Testis (tissue), 3 donors: Measurements from ENCODE around the gene DUSP28. TPM values are rescaled to one million over a fixed set of nuclear protein-coding genes. Genes with fewer than 3 reads are reported as not detected.
"Not testable (repeated sequence)": the region's sequence is repeated elsewhere in the genome, so short reads cannot be mapped to it uniquely, and the experiment has no call there.

Experiments
- DNase-seq: peaks from one replicate; pipeline ENCODE4 v3.0.0-alpha.2; 2019
- H3K27ac ChIP-seq, 2 donors: fragments of 200-600 bp; sonication (generic); one replicate each; pipeline ENCODE4 v1.5.1; 2019
- H3K27me3 ChIP-seq: fragments of 200-600 bp; sonication (generic); one replicate; pipeline ENCODE4 v1.5.1; 2019
- H3K36me3 ChIP-seq: fragments of 200-600 bp; sonication (generic); one replicate; pipeline ENCODE4 v1.5.1; 2017; ENCODE audit warnings: low read depth; ENCODE audit errors: missing control alignments
- H3K4me1 ChIP-seq: fragments of 200-600 bp; sonication (generic); one replicate; pipeline ENCODE4 v1.5.1; 2019
- H3K4me3 ChIP-seq, 2 donors: fragments of 200-600 bp; sonication (generic); one replicate each; pipeline ENCODE4 v1.5.1; 2017 to 2019
- H3K9me3 ChIP-seq: fragments of 200-600 bp; sonication (generic); one replicate; pipeline ENCODE4 v1.5.1; 2017
- POLR2A ChIP-seq: fragments of 450-650 bp; IDR thresholded peaks from one replicate; pipeline ENCODE4 v1.6.1; 2017; ENCODE audit warnings: antibody characterized with exemption, mild to moderate bottlenecking, moderate library complexity
- WGBS, 2 donors: methylation state at CpG; one replicate each; pipeline ENCODE4 v1.1.5; 2018; 5-methylcytosine and 5-hydroxymethylcytosine counted together
- intact Hi-C: fragments of 100-400 bp; cut with DNase I; formaldehyde crosslinking; loops from one replicate; pipeline ENCODE4 v1.15.1; 2023; ENCODE audit warnings: low total_unique reads
- polyA plus RNA-seq: library from polyadenylated mRNA; stranded (reverse); fragments of 350-450 nt; fragmentation: Illumina TruSeq; extraction: RNeasy Lipid Tissue Mini Kit (QIAGEN cat#74804); gene quantifications from one replicate; pipeline ENCODE4 v1.2.3, GENCODE V29; 2014; ENCODE audit warnings: low read depth, low replicate concordance; ENCODE audit not compliant: insufficient read depth
- total RNA-seq, 2 donors: library from RNA; depleted of rRNA; stranded (reverse); fragments of >200 nt; gene quantifications; one replicate each; pipeline ENCODE4 v1.2.3, GENCODE V29; 2016
- TF ChIP-seq, protein P1 (sequence below), 3 experiments: fragments of 450-650 bp in 2 of 3; fragments of 200-600 bp in 1 of 3; sonication (generic) in 1 of 3; IDR thresholded peaks; one replicate each; pipeline ENCODE4 v1.5.1; 2016 to 2019; ENCODE audit warnings: antibody characterized with exemption in 3 of 3, mild to moderate bottlenecking in 2 of 3, moderate library complexity in 1 of 3

Gene DUSP28
- total and polyA plus RNA-seq, 3 donors from 2014 or later: 19.3 to 37.6 (median 24.7) TPM

DNA sequence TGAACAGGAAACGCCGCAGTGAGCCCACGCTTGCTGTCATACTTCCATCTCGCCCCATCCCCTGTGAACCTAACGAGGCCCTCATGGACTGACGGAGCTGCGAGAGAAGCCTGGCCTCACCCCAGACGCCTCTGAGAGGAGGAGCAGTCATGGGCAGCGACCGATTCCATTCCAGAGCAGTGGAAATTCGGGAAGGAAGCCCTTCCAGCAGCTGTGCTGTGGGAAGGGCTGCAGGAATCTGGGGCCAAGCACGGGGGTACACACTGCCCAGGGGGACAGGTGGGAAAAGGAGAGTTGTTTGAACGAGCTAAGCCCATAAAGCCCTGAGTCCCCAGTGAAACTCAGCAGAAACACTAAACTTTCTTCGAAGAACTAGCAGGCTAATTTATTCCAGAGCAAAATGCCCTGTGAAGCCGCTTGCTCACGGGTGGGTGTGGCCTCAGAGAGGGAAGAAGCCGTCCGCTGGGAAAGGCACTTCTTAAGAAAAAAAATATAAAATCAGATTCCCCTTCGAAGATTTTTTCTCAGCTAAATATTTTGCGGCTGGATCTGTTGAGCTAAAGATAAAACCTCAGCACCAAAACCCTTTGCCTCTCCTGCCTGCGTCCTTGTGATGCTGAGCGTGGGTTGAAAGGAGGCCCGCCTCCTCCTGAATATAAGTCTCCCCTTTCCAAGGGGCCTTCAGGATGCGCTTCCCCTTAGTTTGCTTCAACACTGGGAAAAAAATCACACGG lies 40.6 kb upstream of the DUSP28 start:
- TF ChIP-seq, protein P1, sequence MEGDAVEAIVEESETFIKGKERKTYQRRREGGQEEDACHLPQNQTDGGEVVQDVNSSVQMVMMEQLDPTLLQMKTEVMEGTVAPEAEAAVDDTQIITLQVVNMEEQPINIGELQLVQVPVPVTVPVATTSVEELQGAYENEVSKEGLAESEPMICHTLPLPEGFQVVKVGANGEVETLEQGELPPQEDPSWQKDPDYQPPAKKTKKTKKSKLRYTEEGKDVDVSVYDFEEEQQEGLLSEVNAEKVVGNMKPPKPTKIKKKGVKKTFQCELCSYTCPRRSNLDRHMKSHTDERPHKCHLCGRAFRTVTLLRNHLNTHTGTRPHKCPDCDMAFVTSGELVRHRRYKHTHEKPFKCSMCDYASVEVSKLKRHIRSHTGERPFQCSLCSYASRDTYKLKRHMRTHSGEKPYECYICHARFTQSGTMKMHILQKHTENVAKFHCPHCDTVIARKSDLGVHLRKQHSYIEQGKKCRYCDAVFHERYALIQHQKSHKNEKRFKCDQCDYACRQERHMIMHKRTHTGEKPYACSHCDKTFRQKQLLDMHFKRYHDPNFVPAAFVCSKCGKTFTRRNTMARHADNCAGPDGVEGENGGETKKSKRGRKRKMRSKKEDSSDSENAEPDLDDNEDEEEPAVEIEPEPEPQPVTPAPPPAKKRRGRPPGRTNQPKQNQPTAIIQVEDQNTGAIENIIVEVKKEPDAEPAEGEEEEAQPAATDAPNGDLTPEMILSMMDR (IDR thresholded peaks at IDR 0.05): no peak
- no peak for TF ChIP-seq POLR2A
- Histone ChIP-seq H3K4me1 (peaks cover 4% of the 10 kb centered on the region), H3K4me3 (peak overlapping the region in 1 of 2 donors; percentile 34), H3K36me3 (no peaks in the 10 kb centered on the region), H3K27ac (no peak overlapping the region), H3K27me3 (no peaks in the 10 kb centered on the region), H3K9me3 (no peaks in the 10 kb centered on the region)
- WGBS, 2 donors: 29 to 37% methylated on average over 25 of the region's 25 CpGs
- DNase-seq: no peak
- intact Hi-C loops: no loop called here

DNA sequence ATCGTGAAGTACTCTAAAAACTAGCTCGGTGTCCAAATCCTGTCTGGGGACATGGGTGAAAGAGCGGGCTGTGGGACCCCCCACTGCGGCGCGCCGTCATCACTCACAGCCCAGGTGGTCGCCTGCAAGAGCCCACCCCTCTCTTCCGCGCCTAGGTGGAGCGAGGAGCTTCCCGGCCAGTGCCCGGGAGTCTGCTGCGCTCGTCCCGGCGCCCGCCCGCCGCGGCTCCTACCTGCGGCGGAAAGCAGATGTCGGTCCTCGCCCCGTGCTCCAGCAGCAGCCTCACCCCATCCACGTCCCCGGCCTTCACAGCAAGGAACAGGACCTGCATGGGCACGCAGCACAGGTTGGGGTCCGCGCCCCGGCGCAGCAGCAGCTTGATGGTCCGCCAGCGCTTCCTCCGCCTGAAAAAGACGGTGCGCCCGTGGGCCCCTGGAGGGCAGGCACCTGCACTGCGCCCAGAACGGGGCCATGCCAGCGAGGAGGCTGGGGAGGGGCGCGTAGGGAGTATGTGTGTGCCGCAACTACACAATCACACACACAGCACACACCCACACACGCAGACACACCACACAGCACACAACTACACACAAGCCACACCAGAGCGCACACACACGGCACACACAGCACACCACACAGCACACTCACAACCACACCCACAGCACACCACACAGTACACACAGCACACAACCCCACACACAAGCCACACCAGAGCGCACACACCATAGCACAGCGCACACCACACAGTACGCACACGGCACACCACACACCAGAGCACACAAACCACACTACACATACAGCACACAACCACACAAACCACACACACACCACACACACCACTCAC lies 39.8 kb upstream of the DUSP28 start:
- TF ChIP-seq POLR2A: no peak
- TF ChIP-seq, protein P1 (IDR thresholded peaks at IDR 0.05): no peak
- Histone ChIP-seq H3K4me3 (peak overlapping the region in 1 of 2 donors; percentile 34), H3K27ac (no peak overlapping the region), H3K4me1 (peaks cover 4% of the 10 kb centered on the region), H3K36me3 (no peaks in the 10 kb centered on the region), H3K27me3 (no peaks in the 10 kb centered on the region), H3K9me3 (no peaks in the 10 kb centered on the region)
- DNase-seq: no peak
- intact Hi-C loops: no loop called here
- WGBS, 2 donors: 30 to 42% methylated on average over 12 to 34 of the region's 52 CpGs

DNA sequence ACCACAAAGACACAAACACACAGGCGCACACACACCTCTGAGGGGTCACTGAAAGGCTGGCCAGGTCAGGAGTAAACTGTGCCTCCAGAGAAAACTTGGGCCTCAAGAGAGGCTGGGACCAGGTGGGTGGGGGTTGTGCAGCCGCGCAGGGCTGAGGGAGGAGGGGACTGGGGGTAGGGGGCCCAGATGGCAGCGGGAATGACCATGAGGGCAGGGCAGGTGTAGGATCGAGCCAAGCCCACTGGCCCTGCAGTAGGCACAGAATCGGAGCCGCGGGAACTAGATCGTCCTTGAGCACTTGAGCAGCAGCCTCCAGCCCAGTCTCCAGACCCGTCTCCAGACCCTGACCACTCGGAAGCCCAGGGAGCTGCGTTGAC lies 39.2 kb upstream of the DUSP28 start:
- Histone ChIP-seq H3K27me3 (no peaks in the 10 kb centered on the region), H3K4me1 (peaks cover 4% of the 10 kb centered on the region), H3K4me3 (no peak overlapping the region), H3K36me3 (no peaks in the 10 kb centered on the region), H3K27ac (no peak overlapping the region), H3K9me3 (no peaks in the 10 kb centered on the region)
- DNase-seq: no peak
- intact Hi-C loops: no loop called here
- TF ChIP-seq, protein P1 (IDR thresholded peaks at IDR 0.05): no peak
- TF ChIP-seq POLR2A: no peak
- 81 to 83% methylated on average over 10 to 12 of the region's 12 CpGs for WGBS, 2 donors

DNA sequence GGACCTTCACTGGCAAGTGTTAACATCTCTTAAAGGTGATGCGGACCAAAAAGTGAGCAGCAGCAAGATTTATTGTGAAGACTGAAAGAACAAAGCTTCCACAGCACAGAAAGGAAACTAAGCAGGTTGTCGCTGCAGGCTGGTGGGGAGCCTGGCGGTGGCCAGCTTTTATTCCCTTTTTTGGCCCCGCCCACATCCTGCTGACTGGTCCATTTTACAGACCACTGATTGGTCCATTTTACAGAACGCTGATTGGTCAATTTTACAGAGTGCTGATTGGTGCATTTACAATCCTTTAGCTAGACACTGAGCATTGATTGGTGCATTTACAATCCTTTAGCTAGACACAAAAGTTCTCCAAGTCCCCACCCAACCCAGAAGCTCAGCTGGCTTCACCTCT lies 38.3 kb upstream of the DUSP28 start:
- DNase-seq: peak; percentile 46
- intact Hi-C loops, H3K4me3 ChIP-seq, H3K27ac ChIP-seq, H3K9me3 ChIP-seq, H3K36me3 ChIP-seq, H3K4me1 ChIP-seq, H3K27me3 ChIP-seq: not testable (repeated sequence)
- 84 to 86% methylated on average over 5 of the region's 5 CpGs for WGBS, 2 donors

DNA sequence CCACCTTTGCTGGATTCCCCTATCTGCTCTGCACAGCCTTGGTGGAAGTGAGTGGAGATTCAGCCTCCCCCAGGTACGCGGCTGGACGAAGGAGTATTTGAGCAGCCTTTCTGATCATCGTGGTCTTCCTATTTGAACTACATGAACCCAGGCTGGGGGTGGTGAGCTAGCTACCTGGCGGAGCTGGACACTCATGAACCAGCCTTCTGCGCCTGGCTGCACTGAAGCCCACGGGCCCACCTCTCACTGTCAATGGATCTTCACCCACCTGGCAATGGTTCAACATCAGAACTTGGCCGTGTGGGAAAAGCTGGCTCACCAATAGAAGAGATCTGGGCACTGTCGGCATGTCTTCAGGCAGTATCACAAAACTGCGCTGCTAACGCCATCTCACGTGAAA lies 37.8 kb upstream of the DUSP28 start:
- Histone ChIP-seq H3K27me3 (no peaks in the 10 kb centered on the region), H3K27ac (no peak overlapping the region), H3K36me3 (no peaks in the 10 kb centered on the region), H3K4me3 (no peak overlapping the region), H3K4me1 (peaks cover 4% of the 10 kb centered on the region), H3K9me3 (no peaks in the 10 kb centered on the region)
- no peak for DNase-seq
- no peak for TF ChIP-seq POLR2A
- TF ChIP-seq, protein P1 (IDR thresholded peaks at IDR 0.05): no peak
- intact Hi-C loops: no loop called here
- WGBS, 2 donors: 97% methylated on average over 12 of the region's 12 CpGs
